Neural cell (in vitro differentiated cells): ENCODE measurements around the gene TRMT2A. TPM values are rescaled to one million over a fixed set of nuclear protein-coding genes. Genes with fewer than 3 reads are reported as not detected.

Source experiments
- H2AFZ ChIP-seq: fragments of 200-600, 300-800 bp; sonication (generic), shearing (Covaris generic); 2 replicates; pipeline ENCODE4 v1.6.0; 2014; ENCODE audit warnings: low read depth, mild to moderate bottlenecking, antibody characterized with exemption, low read length, moderate library complexity
- H3F3A ChIP-seq: fragments of 200-600 bp; shearing (Covaris generic); 2 replicates; pipeline ENCODE4 v1.6.1; 2016; ENCODE audit warnings: mild to moderate bottlenecking, moderate library complexity, mixed read lengths, antibody characterized with exemption, low read length; ENCODE audit not compliant: insufficient read depth, poor library complexity, severe bottlenecking
- H3K27ac ChIP-seq: fragments of 200-600, 300-800 bp; sonication (generic), shearing (Covaris generic); 2 replicates; pipeline ENCODE4 v1.5.1; 2014; ENCODE audit warnings: mild to moderate bottlenecking, low read length, moderate library complexity
- H3K27me3 ChIP-seq: fragments of 300-800, 200-600 bp; sonication (generic), shearing (Covaris generic); 2 replicates; pipeline ENCODE4 v1.6.0; 2014; ENCODE audit warnings: mild to moderate bottlenecking, low read depth, low read length, moderate library complexity; ENCODE audit not compliant: insufficient read depth
- H3K36me3 ChIP-seq: fragments of 300-800, 200-600 bp; sonication (generic), shearing (Covaris generic); 2 replicates; pipeline ENCODE4 v1.5.1; 2014; ENCODE audit warnings: mild to moderate bottlenecking, antibody characterized with exemption, low read length, moderate library complexity; ENCODE audit not compliant: insufficient read depth
- H3K4me2 ChIP-seq: fragments of 300-800, 200-600 bp; sonication (generic), shearing (Covaris generic); 2 replicates; pipeline ENCODE4 v1.6.0; 2014; ENCODE audit warnings: mild to moderate bottlenecking, low read length
- H3K4me3 ChIP-seq: fragments of 300-800, 200-600 bp; sonication (generic), shearing (Covaris generic); 2 replicates; pipeline ENCODE4 v1.5.1; 2014; ENCODE audit warnings: mild to moderate bottlenecking, low read length, moderate library complexity
- H3K79me2 ChIP-seq: fragments of 200-600 bp; shearing (Covaris generic); replicated peaks from 2 replicates; pipeline ENCODE4 v1.6.0; 2014; ENCODE audit warnings: mild to moderate bottlenecking, low read length, moderate library complexity; ENCODE audit not compliant: insufficient read depth
- H3K9ac ChIP-seq: fragments of 300-800, 200-600 bp; sonication (generic), shearing (Covaris generic); 2 replicates; pipeline ENCODE4 v1.6.1; 2016; ENCODE audit warnings: mild to moderate bottlenecking, low read length, mixed read lengths
- H3K9me2 ChIP-seq: fragments of 200-600 bp; shearing (Covaris generic); 2 replicates; pipeline ENCODE4 v1.6.1; 2016; ENCODE audit warnings: mild to moderate bottlenecking, low read length, mixed read lengths; ENCODE audit not compliant: insufficient read depth
- H3K9me3 ChIP-seq: fragments of 200-600, 300-800 bp; sonication (generic), shearing (Covaris generic); 2 replicates; pipeline ENCODE4 v1.6.1; 2016; ENCODE audit warnings: mild to moderate bottlenecking, mixed run types, low read length, moderate library complexity, mixed read lengths
- H4K20me1 ChIP-seq: fragments of 200-600 bp; shearing (Covaris generic); 2 replicates; pipeline ENCODE4 v1.6.1; 2016; ENCODE audit warnings: mild to moderate bottlenecking, mixed run types; ENCODE audit not compliant: insufficient read depth
- CTCF ChIP-seq: fragments of 450-650 bp; IDR thresholded peaks from 2 replicates; pipeline ENCODE4 v1.5.1; 2014; ENCODE audit warnings: antibody characterized with exemption, mild to moderate bottlenecking, moderate library complexity; ENCODE audit not compliant: poor library complexity, severe bottlenecking
- EP300 ChIP-seq: fragments of 450-650 bp; conservative IDR thresholded peaks from 2 replicates; pipeline ENCODE4 v1.6.1; 2014; ENCODE audit warnings: antibody characterized with exemption, mild to moderate bottlenecking, moderate library complexity; ENCODE audit not compliant: poor library complexity, severe bottlenecking
- EZH2 ChIP-seq: fragments of 200-600, 300-800 bp; shearing (Covaris generic), sonication (generic); IDR thresholded peaks from 2 replicates; pipeline ENCODE4 v1.6.1; 2014; ENCODE audit warnings: antibody characterized with exemption, low read length, borderline replicate concordance, mild to moderate bottlenecking; ENCODE audit not compliant: insufficient read depth, poor library complexity, severe bottlenecking
- MXI1 ChIP-seq: fragments of 450-650 bp; conservative IDR thresholded peaks from 2 replicates; pipeline ENCODE4 v1.6.1; 2014; ENCODE audit warnings: antibody characterized with exemption, mild to moderate bottlenecking; ENCODE audit not compliant: poor library complexity, severe bottlenecking
- POLR2AphosphoS5 ChIP-seq: IDR thresholded peaks from 2 replicates; pipeline ENCODE4 v1.6.1; 2012
- RAD21 ChIP-seq: fragments of 450-650 bp; conservative IDR thresholded peaks from 2 replicates; pipeline ENCODE4 v1.6.1; 2014; ENCODE audit warnings: antibody characterized with exemption, mild to moderate bottlenecking, moderate library complexity
- REST ChIP-seq: IDR thresholded peaks from 2 replicates; pipeline ENCODE4 v1.6.1; 2012; ENCODE audit warnings: borderline replicate concordance
- SMC3 ChIP-seq: fragments of 450-650 bp; conservative IDR thresholded peaks from 2 replicates; pipeline ENCODE4 v1.6.1; 2014; ENCODE audit warnings: antibody characterized with exemption, mild to moderate bottlenecking, moderate library complexity; ENCODE audit not compliant: poor library complexity
- TAF1 ChIP-seq: IDR thresholded peaks from 2 replicates; pipeline ENCODE4 v1.6.1; 2012; ENCODE audit warnings: low read depth
- polyA plus RNA-seq: library from polyadenylated mRNA; depleted of rRNA; stranded (reverse); fragments of >200 nt; gene quantifications from 2 replicates; pipeline ENCODE4 v1.2.3, GENCODE V29; 2014

Gene TRMT2A
- polyA plus RNA-seq, 1 donor from 2014 or later, result 96.7 TPM

- Histone ChIP-seq H3K9me3 (no peaks in the 10 kb centered on the region), H4K20me1 (no peaks in the 10 kb centered on the region), H3K36me3 (no peaks in the 10 kb centered on the region), H3K27me3 (no peaks in the 10 kb centered on the region), H3K79me2 (no peaks in the 10 kb centered on the region), H3K4me3 (no peak overlapping the region), H3K27ac (no peak overlapping the region), H3F3A (no peaks in the 10 kb centered on the region), H3K9ac (no peak overlapping the region), H2AFZ (no peak overlapping the region), H3K9me2 (no peaks in the 10 kb centered on the region), H3K4me2 (no peak overlapping the region)
- TF ChIP-seq TAF1 (no peak), SMC3 (no peak), POLR2AphosphoS5 (no peak), REST (no peak), EP300 (no peak), MXI1 (no peak), CTCF (no peak), EZH2 (no peak), RAD21 (no peak)
These were observed 52.3 kb downstream of the TRMT2A start for GRCh38 chr22:20064545-20065262.

GRCh38 chr22:20064140-20064480 lies 52.9 kb downstream of the TRMT2A start:
- Histone ChIP-seq H3K27me3 (no peaks in the 10 kb centered on the region), H3K4me2 (no peak overlapping the region), H3K36me3 (no peaks in the 10 kb centered on the region), H2AFZ (no peak overlapping the region), H4K20me1 (no peaks in the 10 kb centered on the region), H3K4me3 (no peak overlapping the region), H3K9me3 (no peaks in the 10 kb centered on the region), H3F3A (no peaks in the 10 kb centered on the region), H3K27ac (no peak overlapping the region), H3K9me2 (no peaks in the 10 kb centered on the region), H3K9ac (no peak overlapping the region), H3K79me2 (no peaks in the 10 kb centered on the region)
- TF ChIP-seq EZH2, result no peak
- no peak for TF ChIP-seq RAD21
- no peak for TF ChIP-seq POLR2AphosphoS5
- no peak for TF ChIP-seq TAF1
- no peak for TF ChIP-seq EP300
- TF ChIP-seq CTCF, result no peak
- TF ChIP-seq SMC3, result no peak
- TF ChIP-seq REST, result no peak
- no peak for TF ChIP-seq MXI1
